Bronchial epithelial cell (primary cell): ENCODE data around the gene ZFHX3. TPM values are rescaled to one million over a fixed set of nuclear protein-coding genes. Genes with fewer than 3 reads are reported as not detected.

ENCODE experiments used
- DNase-seq: peaks from one replicate; pipeline ENCODE4 v3.0.0-alpha.2; 2010; ENCODE audit warnings: low read depth
- FAIRE-seq: peaks from 2 replicates; lab custom pipeline; 2011; peaks lifted over from hg19 to GRCh38; lab: Jason Lieb, UNC
- H3K27me3 ChIP-seq: 2 replicates; pipeline ENCODE4 v1.5.1; 2011; ENCODE audit warnings: low read length; ENCODE audit not compliant: control insufficient read depth, insufficient read depth
- H3K36me3 ChIP-seq: 2 replicates; pipeline ENCODE4 v1.5.1; 2011; ENCODE audit warnings: low read length; ENCODE audit not compliant: control insufficient read depth, insufficient read depth
- H3K4me3 ChIP-seq: 2 replicates; pipeline ENCODE4 v1.5.1; 2011; ENCODE audit warnings: mild to moderate bottlenecking, low read depth, low read length, control low read depth
- CTCF ChIP-seq: IDR thresholded peaks from 2 replicates; pipeline ENCODE4 v1.5.1; 2011; ENCODE audit warnings: mild to moderate bottlenecking, moderate library complexity, low read length, control low read depth, inconsistent platforms; ENCODE audit not compliant: insufficient read depth, severe bottlenecking
- total RNA-seq: library from RNA; depleted of rRNA; stranded (reverse); fragments of >200 nt; gene quantifications from 2 replicates; pipeline ENCODE4 v1.2.1, GENCODE V29; 2014

ZFHX3 gene
- total RNA-seq, 1 donor from 2014 or later, result 3.9 TPM

GRCh38 chr16:72972878-72973571, 74.9 kb downstream of the ZFHX3 start:
- TF ChIP-seq CTCF, result no peak
- peak; percentile 95 for DNase-seq
- Histone ChIP-seq H3K4me3 (no peak overlapping the region), H3K36me3 (no peaks in the 10 kb centered on the region), H3K27me3 (no peaks in the 10 kb centered on the region)
- FAIRE-seq, result no peak

GRCh38 chr16:72971370-72971769, 76.6 kb downstream of the ZFHX3 start:
- Histone ChIP-seq H3K4me3 (no peak overlapping the region), H3K36me3 (no peaks in the 10 kb centered on the region), H3K27me3 (no peaks in the 10 kb centered on the region)
- FAIRE-seq (no peak), DNase-seq (no peak)
- no peak for TF ChIP-seq CTCF

- no peak for FAIRE-seq
Observed at GRCh38 chr16:72970656-72971055, 77.3 kb downstream of the ZFHX3 start.

GRCh38 chr16:72969812-72970211, 78.1 kb downstream of the ZFHX3 start:
- FAIRE-seq (no peak), DNase-seq (no peak)
- H3K4me3 ChIP-seq, result no peak overlapping the region
- H3K27me3 ChIP-seq, result no peaks in the 10 kb centered on the region
- H3K36me3 ChIP-seq, result no peaks in the 10 kb centered on the region
- TF ChIP-seq CTCF, result no peak

More at GRCh38 chr16:72970656-72971055, 77.3 kb downstream of the ZFHX3 start:
- no peak for TF ChIP-seq CTCF
- Histone ChIP-seq H3K36me3 (no peaks in the 10 kb centered on the region), H3K27me3 (no peaks in the 10 kb centered on the region), H3K4me3 (no peak overlapping the region)
- no peak for DNase-seq

GRCh38 chr16:72969146-72969545, 78.8 kb downstream of the ZFHX3 start:
- H3K27me3 ChIP-seq, result no peaks in the 10 kb centered on the region
- no peaks in the 10 kb centered on the region for H3K36me3 ChIP-seq
- no peak overlapping the region for H3K4me3 ChIP-seq
- no peak for TF ChIP-seq CTCF
- FAIRE-seq (no peak), DNase-seq (no peak)

- no peak overlapping the region for H3K4me3 ChIP-seq
- FAIRE-seq (no peak), DNase-seq (no peak)
- no peaks in the 10 kb centered on the region for H3K27me3 ChIP-seq
- H3K36me3 ChIP-seq, result no peaks in the 10 kb centered on the region
- TF ChIP-seq CTCF, result no peak
Observed at GRCh38 chr16:72967941-72968340, 80.0 kb downstream of the ZFHX3 start.
